ENCODE results near the gene UGT1A3.

The UGT1A3 gene

GRCh38 chr2:233728723-233729301, at the start of gene UGT1A3:
Gene UGT1A3 (plus strand): TSS chr2:233729042. CDS start chr2:233729127, 85 bp downstream.
- H3K4me3 ChIP-seq (ENCODE audit: control insufficient read depth, low read depth, low read length) = no peak within 1 kb of the TSS
- TF ChIP-seq CTCF (IDR thresholded peaks at IDR 0.05; ENCODE audit: control insufficient read depth, insufficient read depth, low read depth, low read length, missing control alignments) = no peak
- no peak for DNase-seq (ENCODE audit: low read depth)

GRCh38 chr2:233679196-233679595, 49.6 kb upstream of the UGT1A3 start:
- DNase-seq (ENCODE audit: low read depth) = no peak
- H3K4me3 ChIP-seq (ENCODE audit: control insufficient read depth, low read depth, low read length) = no peak overlapping the region
- no peak for TF ChIP-seq CTCF (IDR thresholded peaks at IDR 0.05; ENCODE audit: control insufficient read depth, insufficient read depth, low read depth, low read length, missing control alignments)

GRCh38 chr2:233680361-233681045, 48.3 kb upstream of the UGT1A3 start:
- DNase-seq (ENCODE audit: low read depth) = no peak
- no peak overlapping the region for H3K4me3 ChIP-seq (ENCODE audit: control insufficient read depth, low read depth, low read length)
- TF ChIP-seq CTCF (IDR thresholded peaks at IDR 0.05; ENCODE audit: control insufficient read depth, insufficient read depth, low read depth, low read length, missing control alignments) = no peak

- DNase-seq (ENCODE audit: low read depth) = no peak
- no peak for TF ChIP-seq CTCF (IDR thresholded peaks at IDR 0.05; ENCODE audit: control insufficient read depth, insufficient read depth, low read depth, low read length, missing control alignments)
- no peak within 1 kb of the TSS for H3K4me3 ChIP-seq (ENCODE audit: control insufficient read depth, low read depth, low read length)
Measured at GRCh38 chr2:233681521-233682099, 47.2 kb upstream of the UGT1A3 start, which contains the start of gene UGT1A7. Gene UGT1A7 (plus strand): TSS chr2:233681901. CDS start chr2:233681938, 37 bp downstream.

GRCh38 chr2:233684640-233685039, 44.2 kb upstream of the UGT1A3 start:
- no peak for TF ChIP-seq CTCF (IDR thresholded peaks at IDR 0.05; ENCODE audit: control insufficient read depth, insufficient read depth, low read depth, low read length, missing control alignments)
- no peak for DNase-seq (ENCODE audit: low read depth)
- no peak overlapping the region for H3K4me3 ChIP-seq (ENCODE audit: control insufficient read depth, low read depth, low read length)

GRCh38 chr2:233686928-233687327, 41.9 kb upstream of the UGT1A3 start:
- H3K4me3 ChIP-seq (ENCODE audit: control insufficient read depth, low read depth, low read length) = no peak overlapping the region
- no peak for TF ChIP-seq CTCF (IDR thresholded peaks at IDR 0.05; ENCODE audit: control insufficient read depth, insufficient read depth, low read depth, low read length, missing control alignments)
- DNase-seq (ENCODE audit: low read depth) = no peak
